Adrenal gland (tissue), 12 donors: Measurements from ENCODE around the gene SETDB2. TPM values are rescaled to one million over a fixed set of nuclear protein-coding genes. Genes with fewer than 3 reads are reported as not detected.

Source experiments
- DNase-seq, 7 donors: peaks; one replicate each; pipeline ENCODE4 v3.0.0-alpha.2; 2019 to 2020
- H3K27ac ChIP-seq, 5 donors: fragments of 200-600 bp; sonication (generic) in 4 of 5; 1 replicate in 3 of 5; 2 replicates in 2 of 5; pipeline versions ENCODE4 v1.5.1 to v1.8.0; 2016 to 2020; ENCODE audit warnings: mild to moderate bottlenecking in 1 of 5
- H3K27me3 ChIP-seq: fragments of 200-600 bp; 2 replicates; pipeline ENCODE4 v1.8.0; 2021
- H3K36me3 ChIP-seq, 2 donors: fragments of 200-600 bp; replicated peaks in 1 of 2; 1 replicate in 1 of 2; 2 replicates in 1 of 2; pipeline versions ENCODE4 v1.5.1 to v1.8.0; 2018 to 2022
- H3K4me1 ChIP-seq, 2 donors: fragments of 200-600 bp; replicated peaks in 1 of 2; 1 replicate in 1 of 2; 2 replicates in 1 of 2; pipeline versions ENCODE4 v1.5.1 to v1.8.0; 2018 to 2021
- H3K4me3 ChIP-seq, 4 donors: fragments of 200-600 bp; sonication (generic) in 3 of 4; one replicate each; pipeline ENCODE4 v1.5.1; 2016 to 2018
- H3K9me3 ChIP-seq, 3 donors: fragments of 200-600 bp; sonication (generic) in 1 of 3; replicated peaks in 1 of 3; 1 replicate in 2 of 3; 2 replicates in 1 of 3; pipeline versions ENCODE4 v1.5.1 to v1.8.0; 2016 to 2021
- CTCF ChIP-seq, 6 experiments: fragments of 450-650 bp in 4 of 6; fragments of 200-600 bp in 2 of 6; sonication (generic) in 1 of 6; IDR thresholded peaks; 1 replicate in 5 of 6; 2 replicates in 1 of 6; pipeline versions ENCODE4 v1.5.1 to v1.8.0; 2016 to 2021; ENCODE audit warnings: antibody characterized with exemption in 6 of 6, mild to moderate bottlenecking in 2 of 6, moderate library complexity in 1 of 6
- POLR2A ChIP-seq, 2 donors: fragments of 450-650 bp; IDR thresholded peaks; one replicate each; pipeline ENCODE4 v1.6.1; 2017; ENCODE audit warnings: antibody characterized with exemption in 2 of 2, mild to moderate bottlenecking in 2 of 2, moderate library complexity in 1 of 2
- WGBS, 4 donors: extraction: QIAGEN DNeasy Blood & Tissue Kit in 2 of 4; methylation state at CpG; one replicate each; pipeline versions ENCODE4 v1.1.5 to v1.1.7; 2013 to 2017; 5-methylcytosine and 5-hydroxymethylcytosine counted together
- intact Hi-C, 2 donors: fragments of 100-400 bp; cut with DNase I; formaldehyde crosslinking; loops; one replicate each; pipeline versions ENCODE4 v1.14.1 to v1.15.0; 2022 to 2023
- polyA plus RNA-seq, 3 donors: library from polyadenylated mRNA; stranded (reverse); fragments of 200-250 nt in 2 of 3; fragments of 350-450 nt in 1 of 3; fragmentation: Illumina TruSeq in 1 of 3; extraction: RNeasy Lipid Tissue Mini Kit (QIAGEN cat#74804) in 1 of 3; gene quantifications; one replicate each; pipeline ENCODE4 v1.2.3, GENCODE V29; 2013 to 2014
- total RNA-seq, 9 donors: library from RNA; depleted of rRNA in 4 of 9; stranded (reverse); fragments of >200 nt in 4 of 9; fragments of 120-200 nt in 1 of 9; fragmentation: NEBNext Ultra II Directional in 1 of 9; extraction: Animal tissue kit (Norgen Biotek cat#: 25700) in 1 of 9; gene quantifications; one replicate each; pipeline versions ENCODE4 v1.1.0 to v1.2.4, GENCODE V29; 2013 to 2023
- donor health status: healthy with polysubstance abuse.
- donor health status: Bipolar disorder and iron deficiency.
- donor health status: DM: yes; HTN: yes; CAD: no.
- donor health status: DM: no; HTN: no; CAD: no.
- donor health status: DM: no; HTN: no; CAD: no.
- donor health status: DM: yes; HTN: yes; CAD: no.

SETDB2 gene
- total and polyA plus RNA-seq, 12 donors: 4.4 to 26.3 (median 13.5) TPM

- Histone ChIP-seq H3K36me3 (no peaks in the 10 kb centered on the region), H3K4me3 (no peak overlapping the region), H3K27ac (no peak overlapping the region), H3K4me1 (peaks cover 0 to under 1% of the 10 kb centered on the region in 2 donors), H3K9me3 (no peaks in the 10 kb centered on the region), H3K27me3 (no peaks in the 10 kb centered on the region)
- intact Hi-C loops: loop anchor here in 1 of 2 donors (5.0 kb wide), 1 partner anchor 135 kb away; no protein-coding TSS in a partner anchor
- TF ChIP-seq POLR2A (IDR thresholded peaks at IDR 0.05): no peak
- TF ChIP-seq CTCF (IDR thresholded peaks at IDR 0.05): no peak
- WGBS, 4 donors: 70 to 79% (median 75%) methylated on average over 7 of the region's 7 CpGs
- DNase-seq: no peak
Measured at GRCh38 chr13:49437705-49438104, 6.4 kb upstream of the SETDB2 start.

- intact Hi-C loops: loop anchor here in 1 of 2 donors (5.0 kb wide), 1 partner anchor 137 kb away; no protein-coding TSS in a partner anchor
- Histone ChIP-seq H3K4me1 (peaks cover 6% of the 10 kb centered on the region in 2 donors), H3K27me3 (no peaks in the 10 kb centered on the region), H3K4me3 (no peak overlapping the region), H3K36me3 (no peaks in the 10 kb centered on the region), H3K9me3 (no peaks in the 10 kb centered on the region), H3K27ac (no peak overlapping the region)
- TF ChIP-seq POLR2A (IDR thresholded peaks at IDR 0.05) (no peak), CTCF (IDR thresholded peaks at IDR 0.05) (no peak)
- WGBS, 4 donors: 88 to 92% (median 88%) methylated on average over 2 of the region's 2 CpGs
- no peak for DNase-seq
Measured at GRCh38 chr13:49439609-49440008, 4.5 kb upstream of the SETDB2 start.

GRCh38 chr13:49441312-49441711 is 2.8 kb upstream of the SETDB2 start:
- TF ChIP-seq CTCF (IDR thresholded peaks at IDR 0.05): no peak
- TF ChIP-seq POLR2A (IDR thresholded peaks at IDR 0.05): no peak
- Histone ChIP-seq H3K27me3 (no peaks in the 10 kb centered on the region), H3K9me3 (no peaks in the 10 kb centered on the region), H3K27ac (no peak overlapping the region), H3K4me3 (no peak overlapping the region), H3K4me1 (peaks cover 8 to 19% of the 10 kb centered on the region in 2 donors), H3K36me3 (no peaks in the 10 kb centered on the region)
- WGBS, 4 donors: 94 to 98% (median 96%) methylated on average over 3 of the region's 3 CpGs
- intact Hi-C loops: no loop called here
- no peak for DNase-seq

GRCh38 chr13:49441846-49442245 is 2.2 kb upstream of the SETDB2 start:
- TF ChIP-seq POLR2A (IDR thresholded peaks at IDR 0.05) (no peak), CTCF (IDR thresholded peaks at IDR 0.05) (no peak)
- peaks cover 11 to 25% of the 10 kb centered on the region in 2 donors for H3K4me1 ChIP-seq
- H3K27ac ChIP-seq: no peak overlapping the region
- no peaks in the 10 kb centered on the region for H3K9me3 ChIP-seq
- H3K27me3 ChIP-seq: no peaks in the 10 kb centered on the region
- no peak overlapping the region for H3K4me3 ChIP-seq
- H3K36me3 ChIP-seq: no peaks in the 10 kb centered on the region
- WGBS, 4 donors: 82 to 91% (median 90%) methylated on average over 2 of the region's 2 CpGs
- intact Hi-C loops: no loop called here
- no peak for DNase-seq
